Thymus (tissue), 11 donors: Measurements from ENCODE around the gene SLAMF7. TPM values are rescaled to one million over a fixed set of nuclear protein-coding genes. Genes with fewer than 3 reads are reported as not detected.
A peak's percentile ranks its signal among the peaks of the same experiment; 100 is the strongest.
"Not testable (repeated sequence)": the region's sequence is repeated elsewhere in the genome, so short reads cannot be mapped to it uniquely, and the experiment has no call there.

Source experiments
- DNase-seq, 9 donors: peaks; one replicate each; pipeline ENCODE4 v3.0.0-alpha.2; 2013; ENCODE audit warnings: low spot score in 9 of 9, low read depth in 6 of 9, missing footprints in 1 of 9
- H3K27ac ChIP-seq, 2 donors: one replicate each; pipeline ENCODE4 v1.5.1; 2013; ENCODE audit warnings: control low read depth in 1 of 2, low read depth in 1 of 2, low read length in 1 of 2, mild to moderate bottlenecking in 1 of 2, moderate library complexity in 1 of 2
- H3K27me3 ChIP-seq, 2 donors: one replicate each; pipeline ENCODE4 v1.5.1; 2013; ENCODE audit warnings: low read length in 1 of 2; ENCODE audit not compliant: control insufficient read depth in 2 of 2, insufficient read depth in 1 of 2
- H3K36me3 ChIP-seq, 2 donors: one replicate each; pipeline ENCODE4 v1.5.1; 2013; ENCODE audit warnings: low read length in 1 of 2, mild to moderate bottlenecking in 1 of 2, moderate library complexity in 1 of 2; ENCODE audit not compliant: control insufficient read depth in 2 of 2, insufficient read depth in 2 of 2
- H3K4me1 ChIP-seq, 2 donors: one replicate each; pipeline ENCODE4 v1.5.1; 2013; ENCODE audit warnings: low read length in 2 of 2; ENCODE audit not compliant: control insufficient read depth in 2 of 2, insufficient read depth in 2 of 2
- H3K4me3 ChIP-seq, 2 donors: one replicate each; pipeline ENCODE4 v1.5.1; 2013; ENCODE audit warnings: low read length in 2 of 2, control low read depth in 1 of 2, mild to moderate bottlenecking in 1 of 2
- H3K9me3 ChIP-seq, 2 donors: one replicate each; pipeline ENCODE4 v1.5.1; 2013; ENCODE audit warnings: low read length in 1 of 2, mild to moderate bottlenecking in 1 of 2; ENCODE audit not compliant: control insufficient read depth in 2 of 2, insufficient read depth in 1 of 2
- WGBS: extraction: QIAGEN DNeasy Blood & Tissue Kit; methylation state at CpG from one replicate; pipeline ENCODE4 v1.1.7; 2013; 5-methylcytosine and 5-hydroxymethylcytosine counted together
- polyA plus RNA-seq: library from polyadenylated mRNA; stranded (reverse); fragments of 200-250 nt; gene quantifications from one replicate; pipeline ENCODE4 v1.2.3, GENCODE V29; 2013
- total RNA-seq: library from RNA; stranded (reverse); fragments of 120-200 nt; gene quantifications from one replicate; pipeline ENCODE4 v1.2.4, GENCODE V29; 2013
- donor health status: healthy.

SLAMF7 gene
- total and polyA plus RNA-seq, 2 donors, result 6.4 to 17.6 TPM

- Histone ChIP-seq H3K27me3 (no peaks in the 10 kb centered on the region), H3K36me3 (no peaks in the 10 kb centered on the region), H3K4me3 (no peak overlapping the region), H3K9me3 (no peaks in the 10 kb centered on the region), H3K4me1 (peaks cover 11 to 43% of the 10 kb centered on the region in 2 donors), H3K27ac (no peak overlapping the region)
- WGBS, result 73% methylated on average over 3 of the region's 3 CpGs
- DNase-seq, result no peak
Measured at GRCh38 chr1:160726114-160726497, 12.9 kb upstream of the SLAMF7 start.

- Histone ChIP-seq H3K4me1 (peaks cover 11 to 43% of the 10 kb centered on the region in 2 donors), H3K4me3 (no peak overlapping the region), H3K9me3 (no peaks in the 10 kb centered on the region), H3K27me3 (no peaks in the 10 kb centered on the region), H3K27ac (no peak overlapping the region), H3K36me3 (no peaks in the 10 kb centered on the region)
- DNase-seq, result peak in 4 of 9 donors; percentile 71 to 89 (median 78)
- WGBS, result 32% methylated on average over 8 of the region's 8 CpGs
Measured at GRCh38 chr1:160726498-160727315, 12.3 kb upstream of the SLAMF7 start.

GRCh38 chr1:160727316-160727640 is 11.8 kb upstream of the SLAMF7 start:
- no peak for DNase-seq
- H3K27me3 ChIP-seq, result no peaks in the 10 kb centered on the region
- H3K4me3 ChIP-seq, result no peak overlapping the region
- no peak overlapping the region for H3K27ac ChIP-seq
- no peaks in the 10 kb centered on the region for H3K36me3 ChIP-seq
- no peaks in the 10 kb centered on the region for H3K9me3 ChIP-seq
- peaks cover 11 to 43% of the 10 kb centered on the region in 2 donors for H3K4me1 ChIP-seq

- not testable (repeated sequence) for H3K4me3 ChIP-seq, H3K9me3 ChIP-seq, DNase-seq, H3K27ac ChIP-seq, H3K27me3 ChIP-seq, H3K4me1 ChIP-seq, H3K36me3 ChIP-seq
- WGBS, result 96% methylated on average over 2 of the region's 2 CpGs
Measured at GRCh38 chr1:160731564-160731963, 7.5 kb upstream of the SLAMF7 start.

- H3K9me3 ChIP-seq, result no peaks in the 10 kb centered on the region
- 32% methylated on average over 1 of the region's 1 CpG for WGBS
- no peak overlapping the region for H3K27ac ChIP-seq
- DNase-seq, result no peak
- no peaks in the 10 kb centered on the region for H3K36me3 ChIP-seq
- H3K4me3 ChIP-seq, result no peak overlapping the region
- H3K4me1 ChIP-seq, result peaks cover 0 to 2% of the 10 kb centered on the region in 2 donors
- H3K27me3 ChIP-seq, result no peaks in the 10 kb centered on the region
Measured at GRCh38 chr1:160731990-160732389, 7.1 kb upstream of the SLAMF7 start.

- H3K27me3 ChIP-seq, result no peaks in the 10 kb centered on the region
- H3K36me3 ChIP-seq, result no peaks in the 10 kb centered on the region
- DNase-seq, result no peak
- H3K4me3 ChIP-seq, result no peak overlapping the region
- no peaks in the 10 kb centered on the region for H3K4me1 ChIP-seq
- H3K9me3 ChIP-seq, result peaks cover 0 to 4% of the 10 kb centered on the region in 2 donors
- H3K27ac ChIP-seq, result no peak overlapping the region
Measured at GRCh38 chr1:160733898-160734297, 5.1 kb upstream of the SLAMF7 start.

GRCh38 chr1:160734301-160734700 is 4.7 kb upstream of the SLAMF7 start:
- no peaks in the 10 kb centered on the region for H3K27me3 ChIP-seq
- no peaks in the 10 kb centered on the region for H3K4me1 ChIP-seq
- no peak for DNase-seq

GRCh38 chr1:160738271-160738670 is 776 bp upstream of the SLAMF7 start:
- no peak overlapping the region for H3K27ac ChIP-seq
- H3K27me3 ChIP-seq, result no peaks in the 10 kb centered on the region
- H3K9me3 ChIP-seq, result peaks cover 0 to 4% of the 10 kb centered on the region in 2 donors
- DNase-seq, result no peak
- peaks cover 12 to 14% of the 10 kb centered on the region in 2 donors for H3K4me1 ChIP-seq
- 97% methylated on average over 2 of the region's 2 CpGs for WGBS
- no peak overlapping the region for H3K4me3 ChIP-seq
- H3K36me3 ChIP-seq, result no peaks in the 10 kb centered on the region

More at GRCh38 chr1:160734301-160734700, 4.7 kb upstream of the SLAMF7 start:
- H3K4me3 ChIP-seq, result no peak overlapping the region
- no peak overlapping the region for H3K27ac ChIP-seq
- peaks cover 0 to 4% of the 10 kb centered on the region in 2 donors for H3K9me3 ChIP-seq
- no peaks in the 10 kb centered on the region for H3K36me3 ChIP-seq

GRCh38 chr1:160740133-160740688 is 1.2 kb downstream of the SLAMF7 start:
- 90% methylated on average over 5 of the region's 5 CpGs for WGBS
- Histone ChIP-seq H3K27ac (no peak overlapping the region), H3K4me1 (peaks cover 21 to 28% of the 10 kb centered on the region in 2 donors), H3K27me3 (no peaks in the 10 kb centered on the region), H3K9me3 (peaks cover 0 to 4% of the 10 kb centered on the region in 2 donors), H3K4me3 (peak overlapping the region in 1 of 2 donors; percentile 4), H3K36me3 (no peaks in the 10 kb centered on the region)
- DNase-seq, result no peak
